ENCODE measurements around the gene OR4K15. TPM values are rescaled to one million over a fixed set of nuclear protein-coding genes. Genes with fewer than 3 reads are reported as not detected.

Gene OR4K15
- total RNA-seq, 1 experiment from 2014 or later: not detected

GRCh38 chr14:19941668-19942067 lies 33.7 kb upstream of the OR4K15 start:
- Histone ChIP-seq H3T11ph (ENCODE audit: low read length) (no peak overlapping the region), H2BK120ac (ENCODE audit: low read depth, low read length, poor library complexity, severe bottlenecking) (no peak overlapping the region), H3K14ac (ENCODE audit: insufficient read depth, low read length) (no peak overlapping the region), H3K23ac (ENCODE audit: insufficient read length, low read depth, low read length) (no peak overlapping the region), H4K5ac (ENCODE audit: insufficient read length, low read depth, low read length) (no peak overlapping the region), H3K18ac (ENCODE audit: insufficient read length, low read depth, low read length) (no peak overlapping the region), H3K9me3 (ENCODE audit: control insufficient read depth, low read depth, low read length) (peaks cover 81% of the 10 kb centered on the region), H3K23me2 (ENCODE audit: insufficient read length, low read depth, low read length, poor library complexity, severe bottlenecking) (no peaks in the 10 kb centered on the region), H3K4ac (ENCODE audit: low read depth, low read length) (no peak overlapping the region), H3K9ac (ENCODE audit: extremely low read depth, insufficient read length, low read length) (no peak overlapping the region), H4K91ac (ENCODE audit: insufficient read length, low read depth, low read length) (no peak overlapping the region), H4K20me1 (ENCODE audit: control insufficient read depth, insufficient read depth, insufficient read length) (no peaks in the 10 kb centered on the region), H2BK15ac (ENCODE audit: low read depth, low read length) (no peak overlapping the region), H2BK20ac (ENCODE audit: low read depth, low read length, poor library complexity, severe bottlenecking) (no peak overlapping the region), H3K4me2 (ENCODE audit: insufficient read depth, insufficient read length, low read length) (no peak overlapping the region), H4K8ac (replicated peaks; ENCODE audit: insufficient read length, low read depth, low read length) (no peak overlapping the region), H2AK5ac (ENCODE audit: insufficient read length, low read length) (no peak overlapping the region), H3K4me1 (ENCODE audit: insufficient read depth, low read length) (no peaks in the 10 kb centered on the region), H3K79me2 (ENCODE audit: insufficient read depth, low read length) (no peaks in the 10 kb centered on the region), H3K27me3 (ENCODE audit: insufficient read depth, low read length) (no peaks in the 10 kb centered on the region), H3K27ac (ENCODE audit: insufficient read length, low read depth, low read length) (no peak overlapping the region), H2BK5ac (ENCODE audit: insufficient read length, low read length) (no peak overlapping the region), H2BK12ac (ENCODE audit: insufficient read length, low read depth, low read length) (no peak overlapping the region), H3K79me1 (ENCODE audit: insufficient read depth, low read depth, low read length, poor library complexity, severe bottlenecking) (no peaks in the 10 kb centered on the region), H2AFZ (ENCODE audit: low read length) (no peak overlapping the region), H3K56ac (ENCODE audit: insufficient read length, low read depth, low read length) (no peak overlapping the region)
- Mint-ChIP-seq H3K36me3 (ENCODE audit: insufficient read depth in 1 of 3, low read depth in 3 of 3) (peaks cover 8 to 16% (median 8%) of the 10 kb centered on the region in 3 experiments; a peak in 5 of 7 replicates), H3K4me3 (no peak overlapping the region), H3K4me1 (no peaks in the 10 kb centered on the region), H3K9me3 (peaks cover 34 to 38% of the 10 kb centered on the region in 2 experiments), H3K27ac (no peak overlapping the region), H3K27me3 (ENCODE audit: low read depth) (no peaks in the 10 kb centered on the region)
- TF ChIP-seq CTCF (conservative IDR thresholded peaks at IDR 0.05): no peak
- DNase-seq: no peak
- WGBS (ENCODE audit: extremely low coverage, insufficient read length, low lambda C conversion rate): no CpG with 5 or more reads among the region's 1 CpG
